ENCODE results near the gene SCNN1A. TPM values are rescaled to one million over a fixed set of nuclear protein-coding genes. Genes with fewer than 3 reads are reported as not detected.

The SCNN1A gene
- total and polyA plus RNA-seq, 2 donors from 2014 or later: 225 to 452 TPM

DNA sequence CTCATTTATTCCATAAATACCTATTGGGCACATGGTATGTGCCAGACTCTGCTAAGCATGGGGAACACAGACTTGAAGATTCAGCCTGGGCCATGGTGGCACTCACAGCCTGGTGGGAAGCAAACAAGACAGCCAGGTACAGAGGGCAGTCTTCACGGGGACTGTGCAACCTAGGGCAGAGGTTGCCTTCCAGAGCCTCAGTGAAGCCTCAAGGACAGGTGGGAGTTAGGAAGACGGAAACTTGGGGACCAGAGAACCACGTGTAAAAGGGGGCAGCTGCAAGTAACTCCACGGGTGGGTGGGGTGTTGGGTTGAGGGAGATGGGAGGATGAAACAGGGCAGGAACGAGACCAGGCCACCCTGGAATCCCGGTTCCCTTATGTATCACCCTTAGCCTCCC, 7.6 kb upstream of the SCNN1A start:
- no peak for FAIRE-seq

GRCh38 chr12:6382371-6382770, 7.0 kb upstream of the SCNN1A start:
- H3K27ac ChIP-seq (ENCODE audit: low read depth in 2 of 2, low read length in 2 of 2): no peak overlapping the region
- no peak overlapping the region for H3K9ac ChIP-seq (ENCODE audit: low read length in 3 of 3)

More for the DNA sequence above, 7.6 kb upstream of the SCNN1A start:
- H3K27ac ChIP-seq (ENCODE audit: low read depth in 2 of 2, low read length in 2 of 2): peak overlapping the region; percentile 96 to 97
- no peaks in the 10 kb centered on the region for H3K27me3 ChIP-seq (ENCODE audit: control insufficient read depth, insufficient read depth, low read length)
- peak overlapping the region in 2 of 3 donors; percentile 92 to 94 for H3K9ac ChIP-seq (ENCODE audit: low read length in 3 of 3)
- DNase-seq: no peak
- intact Hi-C loops (cut with DNase I): loop anchor here (5.0 kb wide), 1 partner anchor 56 kb away; no protein-coding TSS in a partner anchor
- H3K36me3 ChIP-seq (ENCODE audit: control insufficient read depth in 2 of 3, insufficient read depth in 3 of 3, low read length in 3 of 3): peaks cover 0 to 11% (median 7%) of the 10 kb centered on the region in 3 donors
- no peaks in the 10 kb centered on the region for H3K9me3 ChIP-seq (ENCODE audit: control insufficient read depth in 2 of 3, insufficient read depth in 1 of 3, low read length in 3 of 3)
- TF ChIP-seq CTCF (IDR thresholded peaks at IDR 0.05; ENCODE audit: borderline replicate concordance, extremely low read depth, insufficient read depth): no peak
- peaks cover 0 to 29% (median 17%) of the 10 kb centered on the region in 3 donors for H3K4me1 ChIP-seq (ENCODE audit: control insufficient read depth in 2 of 3, insufficient read depth in 2 of 3, low read depth in 1 of 3, low read length in 3 of 3)
- H3K4me3 ChIP-seq (ENCODE audit: low read length in 3 of 3): peak overlapping the region in 2 of 3 donors; percentile 57 to 69

DNA sequence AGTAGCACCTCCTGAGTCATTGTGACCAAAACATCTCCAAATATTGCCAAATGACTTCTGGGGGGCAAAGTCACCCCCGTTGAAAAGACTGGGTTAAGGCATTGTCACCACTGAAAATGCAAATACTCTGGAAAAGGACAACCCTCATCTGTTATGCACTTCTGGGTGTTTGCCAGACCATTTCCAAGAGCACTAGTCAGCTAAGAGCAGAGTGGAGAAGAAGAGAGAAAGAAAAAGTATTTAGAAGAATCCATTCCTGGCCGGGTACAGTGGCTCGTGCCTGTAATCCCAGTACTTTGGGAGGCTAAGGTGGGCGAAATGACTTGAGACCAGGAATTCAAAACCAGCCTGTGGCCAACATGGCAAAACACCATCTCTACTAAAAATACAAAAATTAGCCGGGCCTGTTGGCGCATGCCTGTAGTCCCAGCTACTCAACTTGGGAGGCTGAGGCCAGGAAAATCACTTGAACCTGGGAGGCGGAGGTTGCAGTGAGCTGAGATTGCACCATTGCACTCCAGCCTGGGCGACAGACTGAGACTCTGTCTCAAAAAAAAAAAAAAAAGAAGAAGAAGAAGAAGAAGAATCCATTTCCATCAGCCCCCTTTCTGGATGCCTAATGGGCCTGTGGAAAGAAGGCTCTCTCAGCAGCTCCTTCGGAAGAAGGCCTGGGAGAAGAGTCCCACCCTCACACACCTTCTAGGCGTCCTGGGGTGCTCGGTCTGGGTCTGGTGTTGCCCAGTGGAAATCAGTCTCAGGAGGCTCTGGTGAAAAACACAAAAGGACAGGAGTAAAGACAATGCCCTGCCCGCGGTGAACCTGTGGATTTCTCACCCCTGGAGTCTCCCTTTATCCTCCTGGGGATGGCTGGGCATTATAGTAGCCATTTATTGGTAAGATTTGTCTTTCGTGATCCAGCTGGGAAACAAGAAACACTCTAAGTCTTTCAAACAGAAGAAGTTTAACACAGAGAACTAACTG, 5.1 kb upstream of the SCNN1A start:
- H3K27ac ChIP-seq (ENCODE audit: low read depth in 2 of 2, low read length in 2 of 2): no peak overlapping the region
- H3K36me3 ChIP-seq (ENCODE audit: control insufficient read depth in 2 of 3, insufficient read depth in 3 of 3, low read length in 3 of 3): no peaks in the 10 kb centered on the region
- H3K27me3 ChIP-seq (ENCODE audit: control insufficient read depth, insufficient read depth, low read length): no peaks in the 10 kb centered on the region
- peaks cover 0 to 48% (median 39%) of the 10 kb centered on the region in 3 donors for H3K4me1 ChIP-seq (ENCODE audit: control insufficient read depth in 2 of 3, insufficient read depth in 2 of 3, low read depth in 1 of 3, low read length in 3 of 3)
- FAIRE-seq: no peak
- H3K4me3 ChIP-seq (ENCODE audit: low read length in 3 of 3): no peak overlapping the region
- TF ChIP-seq CTCF (IDR thresholded peaks at IDR 0.05; ENCODE audit: borderline replicate concordance, extremely low read depth, insufficient read depth): no peak
- no peaks in the 10 kb centered on the region for H3K9me3 ChIP-seq (ENCODE audit: control insufficient read depth in 2 of 3, insufficient read depth in 1 of 3, low read length in 3 of 3)
- intact Hi-C loops (cut with DNase I): loop anchor here (5.0 kb wide), 1 partner anchor 53 kb away; no protein-coding TSS in a partner anchor
- peak in 1 of 5 donors; percentile 48 for DNase-seq
- peak overlapping the region in 1 of 3 donors; percentile 21 for H3K9ac ChIP-seq (ENCODE audit: low read length in 3 of 3)

More at GRCh38 chr12:6382371-6382770, 7.0 kb upstream of the SCNN1A start:
- Histone ChIP-seq H3K4me1 (ENCODE audit: control insufficient read depth in 2 of 3, insufficient read depth in 2 of 3, low read depth in 1 of 3, low read length in 3 of 3) (peaks cover 0 to 32% (median 23%) of the 10 kb centered on the region in 3 donors), H3K9me3 (ENCODE audit: control insufficient read depth in 2 of 3, insufficient read depth in 1 of 3, low read length in 3 of 3) (no peaks in the 10 kb centered on the region), H3K27me3 (ENCODE audit: control insufficient read depth, insufficient read depth, low read length) (no peaks in the 10 kb centered on the region), H3K4me3 (ENCODE audit: low read length in 3 of 3) (no peak overlapping the region), H3K36me3 (ENCODE audit: control insufficient read depth in 2 of 3, insufficient read depth in 3 of 3, low read length in 3 of 3) (peaks cover 0 to 5% (median 4%) of the 10 kb centered on the region in 3 donors)
- intact Hi-C loops (cut with DNase I): loop anchor here (5.0 kb wide), 1 partner anchor 55 kb away; no protein-coding TSS in a partner anchor
- DNase-seq: no peak
- no peak for TF ChIP-seq CTCF (IDR thresholded peaks at IDR 0.05; ENCODE audit: borderline replicate concordance, extremely low read depth, insufficient read depth)
- FAIRE-seq: no peak
